H1 (cell line): ENCODE data around the gene MPRIP. TPM values are rescaled to one million over a fixed set of nuclear protein-coding genes. Genes with fewer than 3 reads are reported as not detected.

Experiments used
- CTCF ChIA-PET: fragments of 300-600 bp; sonication (Branson Sonifier 250); formaldehyde crosslinking; loops from one replicate; lab custom pipeline; 2021; ENCODE audit not compliant: partially characterized antibody; lab: Charles Lee
- POLR2A ChIA-PET: fragments of 300-600 bp; sonication (Branson Sonifier 250); formaldehyde crosslinking; loops from one replicate; lab custom pipeline; 2021; ENCODE audit warnings: inconsistent platforms; ENCODE audit not compliant: partially characterized antibody; lab: Charles Lee
- DNase-seq, 2 experiments: peaks; one replicate each; pipeline versions ENCODE4 v3.0.0 to v3.0.0-alpha.2; 2010 to 2022; ENCODE audit warnings: low spot score in 2 of 2, low read depth in 1 of 2, mixed read lengths in 1 of 2
- FAIRE-seq: peaks from 2 replicates; lab custom pipeline; 2011; peaks lifted over from hg19 to GRCh38; lab: Jason Lieb, UNC
- H2AFZ ChIP-seq: 2 replicates; pipeline ENCODE4 v1.8.1; 2012; ENCODE audit warnings: low read length, inconsistent platforms
- H2AK5ac ChIP-seq: 2 replicates; pipeline ENCODE4 v1.6.1; 2013; ENCODE audit warnings: low read depth, low read length
- H2BK120ac ChIP-seq: replicated peaks from 2 replicates; pipeline ENCODE3; 2013; ENCODE audit warnings: low read depth, low read length, inconsistent platforms
- H2BK12ac ChIP-seq: 2 replicates; pipeline ENCODE4 v1.6.1; 2013; ENCODE audit warnings: low read depth, low read length
- H2BK15ac ChIP-seq: 2 replicates; pipeline ENCODE4 v1.6.1; 2013; ENCODE audit warnings: low read length
- H2BK20ac ChIP-seq: 2 replicates; pipeline ENCODE4 v1.6.1; 2013; ENCODE audit warnings: low read length
- H2BK5ac ChIP-seq: 2 replicates; pipeline ENCODE4 v1.6.1; 2013; ENCODE audit warnings: low read depth, low read length
- H3K14ac ChIP-seq: 2 replicates; pipeline ENCODE4 v1.6.1; 2013; ENCODE audit warnings: inconsistent platforms; ENCODE audit not compliant: insufficient read length
- H3K18ac ChIP-seq: 2 replicates; pipeline ENCODE4 v1.6.1; 2013; ENCODE audit warnings: low read length; ENCODE audit errors: extremely low read depth
- H3K23ac ChIP-seq: 2 replicates; pipeline ENCODE4 v1.6.1; 2013; ENCODE audit warnings: inconsistent platforms; ENCODE audit not compliant: insufficient read length
- H3K23me2 ChIP-seq: 2 replicates; pipeline ENCODE4 v1.6.1; 2013; ENCODE audit warnings: low read depth, low read length
- H3K27ac ChIP-seq: 2 replicates; pipeline ENCODE4 v1.6.1; 2011; ENCODE audit warnings: low read depth, low read length, inconsistent platforms
- H3K27me3 ChIP-seq, 4 experiments: replicated peaks in 1 of 4; 1 replicate in 1 of 4; 2 replicates in 3 of 4; pipeline versions ENCODE4 v1.6.1 to v1.8.1; 2011 to 2013; ENCODE audit warnings: low read length in 3 of 4, mild to moderate bottlenecking in 3 of 4, inconsistent platforms in 2 of 4, mixed read lengths in 2 of 4, moderate library complexity in 1 of 4; ENCODE audit not compliant: control insufficient read depth in 3 of 4, insufficient read depth in 3 of 4; ENCODE audit errors: extremely low read depth in 1 of 4
- H3K36me3 ChIP-seq, 4 experiments: 2 replicates each; pipeline versions ENCODE4 v1.6.1 to v1.8.1; 2011 to 2013; ENCODE audit warnings: mild to moderate bottlenecking in 4 of 4, low read length in 3 of 4, moderate library complexity in 2 of 4, control low read depth in 1 of 4, inconsistent platforms in 1 of 4; ENCODE audit not compliant: insufficient read depth in 4 of 4, control insufficient read depth in 2 of 4
- H3K4ac ChIP-seq: replicated peaks from 2 replicates; pipeline ENCODE3; 2013; ENCODE audit warnings: low read length, low read depth, mixed read lengths, inconsistent platforms; ENCODE audit not compliant: insufficient read length
- H3K4me1 ChIP-seq, 4 experiments: replicated peaks in 1 of 4; 1 replicate in 1 of 4; 2 replicates in 3 of 4; pipeline versions ENCODE4 v1.6.1 to v1.8.1; 2011 to 2013; ENCODE audit warnings: low read length in 3 of 4, inconsistent platforms in 2 of 4, mixed read lengths in 1 of 4; ENCODE audit not compliant: insufficient read depth in 4 of 4, control insufficient read depth in 3 of 4
- H3K4me2 ChIP-seq, 2 experiments: 2 replicates each; pipeline versions ENCODE4 v1.6.1 to v1.8.1; 2011 to 2013; ENCODE audit warnings: low read depth in 2 of 2, low read length in 2 of 2, control low read depth in 1 of 2, inconsistent platforms in 1 of 2, mild to moderate bottlenecking in 1 of 2; ENCODE audit not compliant: insufficient read depth in 1 of 2
- H3K4me3 ChIP-seq, 4 experiments: fragments of 200-600, 300-600 bp in 1 of 4; sonication (generic), shearing (Covaris generic), sonication (Bioruptor Twin) in 1 of 4; 2 replicates each; pipeline versions ENCODE4 v1.5.1 to v1.8.1; 2011 to 2016; ENCODE audit warnings: low read length in 4 of 4, low read depth in 3 of 4, control low read depth in 2 of 4, inconsistent platforms in 2 of 4, mild to moderate bottlenecking in 2 of 4, mixed read lengths in 1 of 4, moderate library complexity in 1 of 4; ENCODE audit not compliant: insufficient read depth in 2 of 4; ENCODE audit errors: extremely low read depth in 1 of 4
- H3K56ac ChIP-seq: replicated peaks from 2 replicates; pipeline ENCODE3; 2013; ENCODE audit warnings: low read depth, mild to moderate bottlenecking, mixed read lengths, low read length, inconsistent platforms; ENCODE audit not compliant: insufficient read length
- H3K79me1 ChIP-seq: 2 replicates; pipeline ENCODE4 v1.6.1; 2013; ENCODE audit warnings: low read depth, low read length, control low read depth
- H3K79me2 ChIP-seq, 2 experiments: 2 replicates each; pipeline versions ENCODE4 v1.6.1 to v1.8.1; 2012 to 2013; ENCODE audit warnings: low read length in 2 of 2, mild to moderate bottlenecking in 2 of 2, inconsistent platforms in 1 of 2; ENCODE audit not compliant: insufficient read depth in 2 of 2, control insufficient read depth in 1 of 2
- H3K9ac ChIP-seq, 4 experiments: replicated peaks in 1 of 4; 1 replicate in 1 of 4; 2 replicates in 3 of 4; pipeline versions ENCODE4 v1.6.1 to v1.8.1; 2011 to 2013; ENCODE audit warnings: low read depth in 3 of 4, low read length in 3 of 4, control low read depth in 2 of 4, mild to moderate bottlenecking in 2 of 4, moderate library complexity in 2 of 4, inconsistent platforms in 1 of 4; ENCODE audit errors: extremely low read depth in 1 of 4
- H3K9me3 ChIP-seq, 2 experiments: 2 replicates each; pipeline versions ENCODE4 v1.6.1 to v1.8.1; 2012 to 2013; ENCODE audit warnings: mild to moderate bottlenecking in 2 of 2, moderate library complexity in 2 of 2, control low read depth in 1 of 2, inconsistent platforms in 1 of 2, low read depth in 1 of 2, low read length in 1 of 2, mixed read lengths in 1 of 2; ENCODE audit not compliant: insufficient read depth in 2 of 2
- H4K20me1 ChIP-seq, 2 experiments: replicated peaks in 1 of 2; 2 replicates each; pipeline versions ENCODE3 to v1.8.1; 2011 to 2013; ENCODE audit warnings: inconsistent platforms in 2 of 2, low read length in 2 of 2, mild to moderate bottlenecking in 1 of 2; ENCODE audit not compliant: insufficient read depth in 2 of 2, control insufficient read depth in 1 of 2
- H4K5ac ChIP-seq: 2 replicates; pipeline ENCODE4 v1.6.1; 2013; ENCODE audit warnings: low read length, low read depth, mixed read lengths, inconsistent platforms; ENCODE audit not compliant: insufficient read length
- H4K8ac ChIP-seq: 2 replicates; pipeline ENCODE4 v1.8.0; 2013; ENCODE audit warnings: mild to moderate bottlenecking, moderate library complexity, low read length, inconsistent platforms; ENCODE audit not compliant: insufficient read depth; ENCODE audit errors: extremely low read depth
- H4K91ac ChIP-seq: replicated peaks from 2 replicates; pipeline ENCODE3; 2013; ENCODE audit warnings: low read length, mixed read lengths, inconsistent platforms; ENCODE audit not compliant: insufficient read length
- ASH2L ChIP-seq: fragments of 200-600, 300-600 bp; sonication (generic); IDR thresholded peaks from one replicate; pipeline ENCODE4 v1.7.1; 2017; ENCODE audit warnings: low read length
- BACH1 ChIP-seq: IDR thresholded peaks from 2 replicates; pipeline ENCODE4 v1.6.1; 2012; ENCODE audit warnings: low read length, improper control_type of control experiment
- BRCA1 ChIP-seq: IDR thresholded peaks from 2 replicates; pipeline ENCODE4 v1.6.1; 2012; ENCODE audit warnings: low read depth, low read length, improper control_type of control experiment
- CEBPB ChIP-seq: IDR thresholded peaks from 2 replicates; pipeline ENCODE4 v1.6.1; 2012; ENCODE audit warnings: low read depth, low read length
- CHD1 ChIP-seq: IDR thresholded peaks from 2 replicates; pipeline ENCODE4 v1.6.1; 2012; ENCODE audit warnings: low read depth, low read length, improper control_type of control experiment
- FOSL1 ChIP-seq: IDR thresholded peaks from 2 replicates; pipeline ENCODE4 v1.6.1; 2011; ENCODE audit warnings: mild to moderate bottlenecking, low read depth, low read length, moderate library complexity; ENCODE audit not compliant: insufficient read depth
- JUND ChIP-seq: IDR thresholded peaks from 2 replicates; pipeline ENCODE4 v1.6.1; 2011; ENCODE audit warnings: mild to moderate bottlenecking, improper control_type of control experiment, low read length
- KDM1A ChIP-seq: fragments of 200-600, 300-600 bp; sonication (generic); IDR thresholded peaks from 2 replicates; pipeline ENCODE4 v1.7.1; 2016; ENCODE audit warnings: mild to moderate bottlenecking, low read length, borderline replicate concordance
- MAX ChIP-seq: IDR thresholded peaks from 2 replicates; pipeline ENCODE4 v1.6.1; 2012; ENCODE audit warnings: inconsistent platforms
- NRF1 ChIP-seq: IDR thresholded peaks from 2 replicates; pipeline ENCODE4 v1.6.1; 2011; ENCODE audit warnings: mild to moderate bottlenecking, low read depth, low read length, improper control_type of control experiment
- RAD21 ChIP-seq, 2 experiments: IDR thresholded peaks in 1 of 2; conservative IDR thresholded peaks in 1 of 2; 2 replicates each; pipeline ENCODE4 v1.6.1; 2011; ENCODE audit warnings: low read depth in 2 of 2, low read length in 2 of 2, improper control_type of control experiment in 1 of 2, inconsistent platforms in 1 of 2, mild to moderate bottlenecking in 1 of 2, moderate library complexity in 1 of 2
- RFX5 ChIP-seq: IDR thresholded peaks from 2 replicates; pipeline ENCODE4 v1.6.1; 2011; ENCODE audit warnings: low read depth, low read length, improper control_type of control experiment, borderline replicate concordance
- WGBS, 2 experiments: shearing (Covaris generic) in 1 of 2; methylation state at CpG; one replicate each; pipeline versions ENCODE4 v1.1.6 to v1.1.7; 2013 to 2015; ENCODE audit warnings: low lambda C conversion rate in 2 of 2, mixed read lengths in 2 of 2, inconsistent platforms in 1 of 2, low coverage in 1 of 2, missing lambda C conversion rate in 1 of 2; ENCODE audit not compliant: insufficient replicate concordance in 2 of 2, insufficient coverage in 1 of 2, insufficient read length in 1 of 2; ENCODE audit errors: extremely low coverage in 1 of 2, missing lambda C conversion rate in 1 of 2; 5-methylcytosine and 5-hydroxymethylcytosine counted together
- polyA plus RNA-seq, 7 experiments: library from polyadenylated mRNA; depleted of rRNA in 3 of 7; stranded (reverse) in 5 of 7; unstranded in 2 of 7; fragments of >200 nt in 5 of 7; fragments of 200-250 nt in 2 of 7; gene quantifications; 1 replicate in 5 of 7; 2 replicates in 1 of 7; 4 replicates in 1 of 7; pipeline versions ENCODE4 v1.2.1 to v1.2.3, GENCODE V29; 2011 to 2013; ENCODE audit warnings: missing spikeins in 2 of 7, mixed read lengths in 2 of 7
- total RNA-seq: library from RNA; stranded (reverse); fragmentation: NEBNext Ultra II Directional; extraction: Animal tissue kit (Norgen Biotek cat#: 25700); gene quantifications from 2 replicates; pipeline ENCODE4 v1.2.1, GENCODE V29; 2021

The MPRIP gene
- total and polyA plus RNA-seq, 2 of the 8 experiments (the other 6 are each of a cell fraction or from before 2014, with no cell fraction given), result 48.6 to 146 TPM

- no peak overlapping the region for H3K4ac ChIP-seq
- no peak overlapping the region for H4K8ac ChIP-seq
- no peak overlapping the region for H3K14ac ChIP-seq
- H3K23ac ChIP-seq, result no peak overlapping the region
- 91% methylated on average over 13 of the region's 13 CpGs; no CpG with 5 or more reads in 1 of the 2 experiments for WGBS, 2 experiments
- no peak overlapping the region for H2AK5ac ChIP-seq
- no peak overlapping the region for H2BK20ac ChIP-seq
- H2BK5ac ChIP-seq, result no peak overlapping the region
- POLR2A ChIA-PET, result no interaction called here
- no peak overlapping the region for H2BK12ac ChIP-seq
- CTCF ChIA-PET, result interaction anchor here (0.6 to 8.2 kb wide), 17 partner anchors 9 to 695 kb away, joined by 3 to 117 read pairs (median 4); no protein-coding TSS in a partner anchor
- H3K18ac ChIP-seq, result no peak overlapping the region
- H3K4me2 ChIP-seq, result no peak overlapping the region
- H4K20me1 ChIP-seq, result peaks cover 2 to 7% of the 10 kb centered on the region in 2 experiments
- no peaks in the 10 kb centered on the region for H3K9me3 ChIP-seq
- H2BK15ac ChIP-seq, result no peak overlapping the region
- no peaks in the 10 kb centered on the region for H3K27me3 ChIP-seq
- H3K27ac ChIP-seq, result no peak overlapping the region
- no peak for FAIRE-seq
- no peak overlapping the region for H4K91ac ChIP-seq
- H3K79me2 ChIP-seq, result no peaks in the 10 kb centered on the region
- no peak for TF ChIP-seq JUND
- TF ChIP-seq RFX5, result no peak
- TF ChIP-seq KDM1A, result no peak
- TF ChIP-seq ASH2L, result no peak
- no peak for TF ChIP-seq NRF1
- TF ChIP-seq FOSL1, result no peak
- no peak for TF ChIP-seq CEBPB
- no peak for TF ChIP-seq CHD1
- TF ChIP-seq BACH1, result no peak
- no peak for TF ChIP-seq BRCA1
- no peak for TF ChIP-seq MAX
- no peak for TF ChIP-seq RAD21 (IDR thresholded peaks at IDR 0.05 in 1 of 2, conservative IDR thresholded peaks at IDR 0.05 in 1 of 2; ENCODE audit: low read depth in 2 of 2, low read length in 2 of 2)
- no peak overlapping the region for H4K5ac ChIP-seq
- DNase-seq, result no peak
- H3K79me1 ChIP-seq, result no peaks in the 10 kb centered on the region
- H3K4me3 ChIP-seq, result no peak overlapping the region
- H3K4me1 ChIP-seq, result peaks cover 0 to 10% (median 3%) of the 10 kb centered on the region in 4 experiments; a peak in 5 of 7 replicates
- H3K23me2 ChIP-seq, result no peaks in the 10 kb centered on the region
- H3K36me3 ChIP-seq, result peaks cover 4 to 17% (median 12%) of the 10 kb centered on the region in 4 experiments; a peak in 6 of 8 replicates
- H2BK120ac ChIP-seq, result no peak overlapping the region
- H3K56ac ChIP-seq, result no peak overlapping the region
- no peak overlapping the region for H3K9ac ChIP-seq
- no peak overlapping the region for H2AFZ ChIP-seq
These were observed 102.8 kb downstream of the MPRIP start for GRCh38 chr17:17144916-17145665.
